GM18505 (cell line): ENCODE measurements around the gene CDH13.
A peak's percentile ranks its signal among the peaks of the same experiment; 100 is the strongest.

Experiments used
- ATAC-seq: cut with Tn5 transposase; IDR thresholded peaks from one replicate; pipeline ENCODE4 v1.9.1; 2021; ENCODE audit not compliant: unreplicated experiment
- POLR2A ChIP-seq: IDR thresholded peaks from 4 replicates; pipeline ENCODE4 v1.6.1; 2011; ENCODE audit warnings: borderline replicate concordance; ENCODE audit not compliant: insufficient read depth, insufficient read length; ENCODE audit errors: extremely low read depth

The CDH13 gene

GRCh38 chr16:83447560-83447959, 820.8 kb downstream of the CDH13 start:
- no peak for TF ChIP-seq POLR2A
- no peak for ATAC-seq

DNA sequence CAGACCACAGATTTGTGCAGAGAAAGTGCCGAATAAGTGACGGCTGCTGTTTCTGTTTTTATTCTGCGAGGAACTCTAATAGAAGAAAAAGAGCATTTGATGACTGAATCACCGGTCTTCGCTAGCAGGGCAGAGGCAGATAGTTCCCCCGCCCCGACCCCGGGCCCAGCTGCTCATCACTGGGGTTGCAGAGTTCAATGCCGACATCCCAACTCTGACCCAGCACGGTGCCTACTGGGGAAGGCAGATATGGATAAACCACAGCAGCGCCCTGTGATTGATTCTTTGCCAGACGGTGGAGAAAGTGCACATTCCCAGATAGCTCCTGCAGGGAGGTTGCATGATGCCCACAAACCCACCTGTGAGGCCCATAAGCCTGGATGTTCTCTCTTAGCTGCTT, 823.1 kb downstream of the CDH13 start:
- ATAC-seq = no peak
- no peak for TF ChIP-seq POLR2A

- no peak for ATAC-seq
- no peak for TF ChIP-seq POLR2A
Observed at GRCh38 chr16:83453977-83454376, 827.2 kb downstream of the CDH13 start.

GRCh38 chr16:83455716-83456115, 828.9 kb downstream of the CDH13 start:
- no peak for TF ChIP-seq POLR2A
- ATAC-seq = no peak

- no peak for ATAC-seq
- TF ChIP-seq POLR2A = no peak
Observed at GRCh38 chr16:83456934-83457333, 830.2 kb downstream of the CDH13 start.

DNA sequence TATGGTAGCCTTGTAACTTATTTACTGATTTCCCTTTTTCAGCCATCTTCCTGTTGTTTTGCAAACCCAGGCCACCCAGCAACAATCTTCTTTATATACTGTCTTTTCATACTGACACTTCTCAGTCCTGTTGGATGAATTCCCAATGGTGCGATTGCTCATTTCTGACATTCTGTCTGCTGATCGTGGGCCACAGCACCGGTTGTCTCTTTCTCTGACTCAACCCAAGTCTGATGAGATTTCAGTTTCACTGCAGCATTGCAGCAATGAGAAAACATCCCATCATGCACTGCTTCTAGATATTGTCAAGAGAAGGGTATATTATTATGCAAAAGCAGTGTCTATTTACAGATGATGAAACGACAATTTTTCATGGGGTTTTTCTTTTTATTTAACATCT, 831.8 kb downstream of the CDH13 start:
- ATAC-seq = peak; percentile 77
- TF ChIP-seq POLR2A = no peak

GRCh38 chr16:83464991-83465390, 838.2 kb downstream of the CDH13 start:
- TF ChIP-seq POLR2A = no peak
- ATAC-seq = no peak

DNA sequence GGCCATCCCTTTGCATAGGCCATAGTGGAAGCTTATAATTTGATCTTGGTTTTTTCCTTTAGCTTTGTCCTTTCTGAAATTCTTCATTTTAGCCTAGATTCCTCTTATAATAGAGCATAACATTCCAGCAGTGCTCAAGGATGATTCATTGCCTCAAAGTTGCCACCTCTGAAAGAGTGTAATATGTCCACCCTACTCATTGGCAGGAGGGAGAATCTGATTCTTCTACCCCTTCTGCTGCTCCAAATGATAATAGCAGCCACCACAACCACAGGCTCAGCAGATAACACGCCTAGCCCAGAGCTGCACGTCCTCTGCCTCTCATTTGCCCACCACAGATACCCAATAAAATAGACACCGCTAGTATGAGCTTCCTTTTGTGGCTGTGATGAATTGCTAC, 843.6 kb downstream of the CDH13 start:
- ATAC-seq = no peak
- TF ChIP-seq POLR2A = no peak

GRCh38 chr16:83472776-83473501, 846.2 kb downstream of the CDH13 start:
- no peak for TF ChIP-seq POLR2A
- ATAC-seq = no peak

DNA sequence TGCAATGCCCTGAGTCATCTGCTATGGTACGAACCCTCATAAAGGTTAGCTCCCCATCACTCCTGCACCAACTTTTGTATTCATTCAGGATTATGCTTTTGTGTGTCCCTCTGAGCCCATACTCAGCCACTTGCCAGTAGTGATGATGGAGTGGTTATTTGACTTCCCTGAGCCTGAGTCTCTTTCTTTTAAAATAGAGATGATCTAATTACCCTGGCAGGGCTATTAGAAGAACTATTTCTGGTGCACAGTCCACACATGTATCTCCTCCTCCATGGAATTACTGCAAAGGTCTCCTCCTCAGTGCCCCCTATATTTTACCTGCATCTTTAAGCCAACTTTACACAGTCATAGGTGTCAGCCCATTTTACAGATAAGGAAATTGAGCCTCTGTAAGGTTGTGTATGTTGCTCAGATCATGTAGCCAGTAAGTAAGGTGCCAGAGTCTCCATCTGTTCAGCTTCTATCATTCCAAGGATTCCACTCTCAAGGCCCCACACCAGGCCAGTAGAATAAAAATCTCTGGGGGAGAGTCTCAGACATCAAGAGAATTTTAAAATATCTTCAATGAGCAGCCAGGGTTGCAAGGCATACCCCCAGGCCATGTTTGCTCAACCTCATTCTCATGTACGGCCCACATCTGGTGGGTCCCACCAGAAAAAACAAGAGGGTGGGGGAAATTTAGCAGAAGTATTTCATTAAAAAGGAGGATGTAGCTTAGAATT, 847.3 kb downstream of the CDH13 start:
- no peak for ATAC-seq
- no peak for TF ChIP-seq POLR2A

GRCh38 chr16:83475108-83475507, 848.3 kb downstream of the CDH13 start:
- TF ChIP-seq POLR2A = no peak
- ATAC-seq = no peak

GRCh38 chr16:83481589-83481988, 854.8 kb downstream of the CDH13 start:
- ATAC-seq = no peak
- TF ChIP-seq POLR2A = no peak

DNA sequence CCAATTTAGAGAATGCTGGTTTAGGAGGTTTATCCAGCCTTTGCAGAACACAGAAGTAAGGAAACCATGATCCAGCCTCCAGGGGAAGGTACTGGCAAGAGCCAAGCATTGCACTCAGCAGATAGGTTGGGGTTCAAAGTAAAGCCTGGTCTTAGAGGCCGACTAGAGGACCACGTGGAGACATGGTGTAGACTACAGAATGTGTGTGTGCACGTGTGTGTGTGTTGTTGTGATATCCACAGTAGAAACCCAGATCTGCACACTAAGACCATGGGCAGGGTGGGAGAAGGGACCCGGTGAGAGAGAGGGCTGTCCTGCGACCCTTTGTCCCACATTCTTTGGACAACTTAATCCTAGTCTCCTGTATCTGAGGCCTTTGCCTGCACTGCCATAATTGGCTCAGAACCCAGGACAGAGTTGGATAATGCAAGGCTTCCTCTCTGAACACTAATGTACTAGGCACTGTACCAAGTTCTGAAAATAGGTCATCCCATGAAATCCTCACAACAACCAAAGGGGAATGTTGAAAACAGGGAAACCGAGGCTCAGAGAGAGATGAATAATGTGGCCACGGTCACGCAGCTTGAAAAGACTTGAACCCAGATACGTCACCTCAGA, 855.9 kb downstream of the CDH13 start:
- TF ChIP-seq POLR2A = no peak
- ATAC-seq = no peak

DNA sequence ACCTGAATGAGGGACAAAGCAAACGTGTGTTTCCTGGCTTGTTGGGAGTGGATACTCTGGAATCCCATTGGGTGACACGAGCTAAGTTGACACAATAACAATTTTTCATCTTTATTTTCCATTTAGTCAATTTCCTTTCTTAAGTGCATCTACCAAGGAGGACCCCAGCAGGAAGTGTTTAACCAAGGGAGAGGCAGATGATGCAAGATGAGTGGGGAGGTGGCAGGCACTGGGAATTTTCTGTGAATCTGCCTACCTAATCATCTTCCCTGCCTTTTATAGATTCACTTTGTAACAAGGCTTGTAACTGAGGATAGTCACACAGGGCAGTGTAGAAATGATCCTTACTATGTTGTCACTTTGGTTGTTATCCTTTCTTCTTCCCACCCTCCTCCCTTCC, 863.3 kb downstream of the CDH13 start:
- TF ChIP-seq POLR2A = no peak
- no peak for ATAC-seq
